Ascending aorta (tissue), 2 donors: ENCODE data around the gene NEDD8. TPM values are rescaled to one million over a fixed set of nuclear protein-coding genes. Genes with fewer than 3 reads are reported as not detected.
"Not testable (repeated sequence)": the region's sequence is repeated elsewhere in the genome, so short reads cannot be mapped to it uniquely, and the experiment has no call there.

Experiments
- DNase-seq, 2 donors: peaks; one replicate each; pipeline ENCODE4 v3.0.0-alpha.2; 2019; ENCODE audit warnings: low spot score in 2 of 2
- H3K27ac ChIP-seq, 2 donors: fragments of 200-600 bp; sonication (generic); one replicate each; pipeline ENCODE4 v1.5.1; 2016 to 2017; ENCODE audit warnings: mild to moderate bottlenecking in 1 of 2
- H3K27me3 ChIP-seq: fragments of 200-600 bp; sonication (generic); one replicate; pipeline ENCODE4 v1.5.1; 2017
- H3K36me3 ChIP-seq, 2 donors: fragments of 200-600 bp; sonication (generic); one replicate each; pipeline ENCODE4 v1.5.1; 2016
- H3K4me1 ChIP-seq, 2 donors: fragments of 200-600 bp; sonication (generic); one replicate each; pipeline ENCODE4 v1.5.1; 2016 to 2017; ENCODE audit warnings: mild to moderate bottlenecking in 1 of 2
- H3K4me3 ChIP-seq, 2 donors: fragments of 200-600 bp; sonication (generic); one replicate each; pipeline ENCODE4 v1.5.1; 2016 to 2017; ENCODE audit warnings: mild to moderate bottlenecking in 1 of 2
- H3K9me3 ChIP-seq, 2 donors: fragments of 200-600 bp; sonication (generic); one replicate each; pipeline ENCODE4 v1.5.1; 2016
- CTCF ChIP-seq, 3 experiments: fragments of 200-600 bp in 2 of 3; fragments of 450-650 bp in 1 of 3; sonication (generic) in 2 of 3; IDR thresholded peaks; one replicate each; pipeline ENCODE4 v1.5.1; 2016 to 2019; ENCODE audit warnings: antibody characterized with exemption in 3 of 3, mild to moderate bottlenecking in 1 of 3, moderate library complexity in 1 of 3
- intact Hi-C: fragments of 100-400 bp; cut with DNase I; formaldehyde crosslinking; loops from one replicate; pipeline ENCODE4 v1.15.1; 2023
- total RNA-seq: library from RNA; depleted of rRNA; stranded (reverse); fragments of >200 nt; gene quantifications from one replicate; pipeline ENCODE4 v1.1.0, GENCODE V29; 2016

The NEDD8 gene
- total RNA-seq, 1 donor from 2014 or later: 72.8 TPM

GRCh38 chr14:24207625-24208024, 24.5 kb downstream of the NEDD8 start:
- Histone ChIP-seq H3K27ac (no peak overlapping the region), H3K36me3 (peaks cover 36 to 60% of the 10 kb centered on the region in 2 donors)

GRCh38 chr14:24207104-24207551, 25.0 kb downstream of the NEDD8 start:
- Histone ChIP-seq H3K27ac (no peak overlapping the region), H3K4me1 (peaks cover 0 to 6% of the 10 kb centered on the region in 2 donors), H3K9me3 (no peaks in the 10 kb centered on the region), H3K36me3 (peaks cover 38 to 61% of the 10 kb centered on the region in 2 donors), H3K27me3 (no peaks in the 10 kb centered on the region), H3K4me3 (no peak overlapping the region)
- intact Hi-C loops: no loop called here
- peak in 1 of 2 donors; percentile 30 for DNase-seq
- no peak for TF ChIP-seq CTCF (IDR thresholded peaks at IDR 0.05)

More at GRCh38 chr14:24207625-24208024, 24.5 kb downstream of the NEDD8 start:
- DNase-seq: peak in 1 of 2 donors; percentile 48
- no peak for TF ChIP-seq CTCF (IDR thresholded peaks at IDR 0.05)
- Histone ChIP-seq H3K4me1 (peaks cover 0 to 9% of the 10 kb centered on the region in 2 donors), H3K27me3 (no peaks in the 10 kb centered on the region), H3K9me3 (no peaks in the 10 kb centered on the region), H3K4me3 (no peak overlapping the region)
- intact Hi-C loops: no loop called here

- TF ChIP-seq CTCF (IDR thresholded peaks at IDR 0.05): no peak
- H3K9me3 ChIP-seq: no peaks in the 10 kb centered on the region
- peak in 1 of 2 donors; percentile 19 for DNase-seq
- no peak overlapping the region for H3K4me3 ChIP-seq
- no peak overlapping the region for H3K27ac ChIP-seq
- intact Hi-C loops: no loop called here
- peaks cover 38 to 62% of the 10 kb centered on the region in 2 donors for H3K36me3 ChIP-seq
- H3K4me1 ChIP-seq: peaks cover 0 to under 1% of the 10 kb centered on the region in 2 donors
- no peaks in the 10 kb centered on the region for H3K27me3 ChIP-seq
Observed at GRCh38 chr14:24206260-24207103, 25.7 kb downstream of the NEDD8 start.

- peaks cover 32 to 44% of the 10 kb centered on the region in 2 donors for H3K36me3 ChIP-seq
- no peaks in the 10 kb centered on the region for H3K4me1 ChIP-seq
- H3K27me3 ChIP-seq: no peaks in the 10 kb centered on the region
- no peak overlapping the region for H3K4me3 ChIP-seq
- no peaks in the 10 kb centered on the region for H3K9me3 ChIP-seq
- no peak for TF ChIP-seq CTCF (IDR thresholded peaks at IDR 0.05)
- DNase-seq: no peak
- no peak overlapping the region for H3K27ac ChIP-seq
- intact Hi-C loops: no loop called here
Observed at GRCh38 chr14:24204163-24205146, 27.7 kb downstream of the NEDD8 start.

GRCh38 chr14:24203249-24203886, 28.8 kb downstream of the NEDD8 start:
- H3K9me3 ChIP-seq, H3K27ac ChIP-seq, H3K4me1 ChIP-seq, H3K27me3 ChIP-seq, H3K4me3 ChIP-seq, intact Hi-C loops: not testable (repeated sequence)
- H3K36me3 ChIP-seq: peaks cover 24 to 35% of the 10 kb centered on the region in 2 donors
- DNase-seq: peak in 1 of 2 donors; percentile 24

- H3K4me3 ChIP-seq, H3K27me3 ChIP-seq, intact Hi-C loops, H3K27ac ChIP-seq, H3K4me1 ChIP-seq, H3K9me3 ChIP-seq: not testable (repeated sequence)
- DNase-seq: peak in 1 of 2 donors; percentile 31
- H3K36me3 ChIP-seq: peaks cover 15 to 33% of the 10 kb centered on the region in 2 donors
Observed at GRCh38 chr14:24202538-24202937, 29.6 kb downstream of the NEDD8 start.
